GM21526 (cell line): ENCODE results near the gene POTED.
"Not testable (repeated sequence)": the region's sequence is repeated elsewhere in the genome, so short reads cannot be mapped to it uniquely, and the experiment has no call there.

ENCODE experiments used
- ATAC-seq: cut with Tn5 transposase; IDR thresholded peaks from one replicate; pipeline ENCODE4 v1.9.1; 2021; ENCODE audit warnings: moderate library complexity; ENCODE audit not compliant: unreplicated experiment, low FRiP score

POTED gene

GRCh38 chr21:13609477-13609876, at the start of gene POTED:
POTED (plus strand) TSS chr21:13609777; CDS start chr21:13610229, 452 bp downstream.
- not testable (repeated sequence) for ATAC-seq

GRCh38 chr21:13650101-13650500, 40.5 kb downstream of the POTED start:
- ATAC-seq: not testable (repeated sequence)

- not testable (repeated sequence) for ATAC-seq
Observed at GRCh38 chr21:13651746-13652145, 42.2 kb downstream of the POTED start.
